ENCODE data around the gene WDR43.
A peak's percentile ranks its signal among the peaks of the same experiment; 100 is the strongest.

WDR43 gene

DNA sequence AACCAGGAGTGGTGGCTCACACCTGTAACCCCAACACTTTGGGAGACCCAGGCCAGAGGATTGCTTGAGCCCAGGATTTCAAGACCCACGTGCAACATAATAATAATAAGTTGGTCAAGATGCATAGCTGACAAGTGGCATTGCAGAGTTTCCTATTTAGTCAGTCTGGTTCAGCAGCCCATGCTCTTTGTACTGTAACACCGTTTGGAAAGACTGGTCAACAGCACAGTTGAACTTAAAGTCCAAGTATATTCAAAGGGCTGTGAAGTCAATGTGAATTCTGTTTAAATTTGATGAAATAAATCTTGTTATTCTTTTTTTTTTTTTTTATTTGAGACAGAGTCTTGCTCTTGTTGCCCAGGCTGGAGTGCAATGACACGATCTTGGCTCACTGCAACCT lies 22.8 kb upstream of the WDR43 start:
- H3K4me3 ChIP-seq (ENCODE audit: control insufficient read depth, low read depth, low read length): no peak overlapping the region
- no peak for DNase-seq (ENCODE audit: low read depth)

DNA sequence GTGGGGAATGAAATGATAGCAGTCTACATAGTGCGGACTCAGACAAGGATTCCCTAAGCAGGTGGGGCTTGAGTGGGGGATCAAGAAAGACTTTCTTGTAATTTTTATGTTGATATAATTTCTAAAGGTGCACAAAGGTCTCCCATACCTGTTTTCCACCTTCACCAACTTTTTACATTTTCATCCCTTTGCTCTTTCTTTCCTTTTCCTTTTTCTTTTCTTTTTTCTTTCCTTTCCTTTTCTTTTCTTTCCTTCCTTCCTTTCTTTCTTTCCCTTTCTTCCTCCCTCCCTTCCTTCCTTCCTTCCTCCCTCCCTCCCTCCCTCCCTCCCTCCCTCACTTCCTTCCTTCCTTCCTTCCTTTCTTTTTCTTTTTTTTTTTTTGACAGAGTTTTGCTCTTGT lies 14.3 kb upstream of the WDR43 start:
- no peak overlapping the region for H3K4me3 ChIP-seq (ENCODE audit: control insufficient read depth, low read depth, low read length)
- no peak for DNase-seq (ENCODE audit: low read depth)
- TF ChIP-seq, protein P1, sequence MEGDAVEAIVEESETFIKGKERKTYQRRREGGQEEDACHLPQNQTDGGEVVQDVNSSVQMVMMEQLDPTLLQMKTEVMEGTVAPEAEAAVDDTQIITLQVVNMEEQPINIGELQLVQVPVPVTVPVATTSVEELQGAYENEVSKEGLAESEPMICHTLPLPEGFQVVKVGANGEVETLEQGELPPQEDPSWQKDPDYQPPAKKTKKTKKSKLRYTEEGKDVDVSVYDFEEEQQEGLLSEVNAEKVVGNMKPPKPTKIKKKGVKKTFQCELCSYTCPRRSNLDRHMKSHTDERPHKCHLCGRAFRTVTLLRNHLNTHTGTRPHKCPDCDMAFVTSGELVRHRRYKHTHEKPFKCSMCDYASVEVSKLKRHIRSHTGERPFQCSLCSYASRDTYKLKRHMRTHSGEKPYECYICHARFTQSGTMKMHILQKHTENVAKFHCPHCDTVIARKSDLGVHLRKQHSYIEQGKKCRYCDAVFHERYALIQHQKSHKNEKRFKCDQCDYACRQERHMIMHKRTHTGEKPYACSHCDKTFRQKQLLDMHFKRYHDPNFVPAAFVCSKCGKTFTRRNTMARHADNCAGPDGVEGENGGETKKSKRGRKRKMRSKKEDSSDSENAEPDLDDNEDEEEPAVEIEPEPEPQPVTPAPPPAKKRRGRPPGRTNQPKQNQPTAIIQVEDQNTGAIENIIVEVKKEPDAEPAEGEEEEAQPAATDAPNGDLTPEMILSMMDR (conservative IDR thresholded peaks at IDR 0.05; ENCODE audit: control insufficient read depth, insufficient read depth, low read depth, low read length): no peak

More for the DNA sequence above, 22.8 kb upstream of the WDR43 start:
- TF ChIP-seq, protein P1 (conservative IDR thresholded peaks at IDR 0.05; ENCODE audit: control insufficient read depth, insufficient read depth, low read depth, low read length): no peak

DNA sequence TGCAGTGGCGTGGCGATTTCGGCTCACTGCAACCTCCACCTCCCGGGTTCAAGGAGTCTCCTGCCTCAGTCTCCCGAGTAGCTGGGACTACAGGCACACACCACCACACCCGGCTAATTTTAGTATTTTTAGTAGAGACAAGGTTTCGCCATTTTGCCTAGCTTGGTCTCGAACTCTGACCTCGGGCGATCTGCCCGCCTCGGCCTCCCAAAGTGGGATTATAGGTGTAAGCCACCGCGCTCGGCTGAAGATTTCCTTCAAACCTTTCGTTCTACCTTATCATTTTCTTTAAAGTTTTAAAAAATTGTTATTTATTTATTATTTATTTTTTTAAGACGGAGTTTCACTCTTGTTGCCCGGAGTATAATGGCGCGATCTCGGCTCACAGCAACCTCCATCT lies 979 bp upstream of the WDR43 start:
- no peak overlapping the region for H3K4me3 ChIP-seq (ENCODE audit: control insufficient read depth, low read depth, low read length)
- TF ChIP-seq, protein P1 (conservative IDR thresholded peaks at IDR 0.05; ENCODE audit: control insufficient read depth, insufficient read depth, low read depth, low read length): no peak
- no peak for DNase-seq (ENCODE audit: low read depth)

DNA sequence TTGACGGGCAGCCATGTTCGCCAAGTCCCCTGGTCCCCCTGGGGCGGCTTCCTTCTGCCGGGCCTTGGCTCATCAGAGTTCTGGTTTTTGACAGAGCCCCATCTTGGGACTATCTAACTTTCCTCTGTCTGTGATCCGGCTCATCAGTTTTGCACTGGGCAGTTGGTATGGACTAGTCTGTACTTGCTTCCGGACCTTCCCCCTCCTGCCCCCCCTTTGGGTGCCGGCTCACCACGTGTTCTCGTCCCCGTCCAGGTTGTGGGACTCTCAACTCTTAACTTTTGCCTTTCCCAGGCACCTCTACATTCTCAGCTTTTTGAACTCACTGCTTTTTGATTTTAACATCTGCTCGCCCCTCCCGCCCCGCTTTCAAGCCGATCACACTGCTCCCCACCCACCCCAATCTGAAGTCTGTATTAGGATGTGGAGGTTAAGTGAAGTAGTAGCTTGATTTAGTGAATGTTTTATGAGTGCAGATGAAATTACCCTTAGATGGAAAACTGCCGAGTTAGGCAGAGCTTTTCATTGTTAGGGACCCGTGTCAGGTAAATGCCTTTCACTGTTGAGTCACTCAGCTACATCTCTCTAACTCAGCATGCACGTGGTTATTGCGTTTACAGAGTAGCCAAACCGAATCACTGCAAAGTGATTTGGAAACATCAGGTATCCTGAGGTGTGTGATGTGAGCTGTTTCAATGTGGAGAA lies 874 bp downstream of the WDR43 start:
- peak overlapping the region; percentile 91 for H3K4me3 ChIP-seq (ENCODE audit: control insufficient read depth, low read depth, low read length)
- peak; percentile 53 for DNase-seq (ENCODE audit: low read depth)
- TF ChIP-seq, protein P1 (conservative IDR thresholded peaks at IDR 0.05; ENCODE audit: control insufficient read depth, insufficient read depth, low read depth, low read length): no peak

DNA sequence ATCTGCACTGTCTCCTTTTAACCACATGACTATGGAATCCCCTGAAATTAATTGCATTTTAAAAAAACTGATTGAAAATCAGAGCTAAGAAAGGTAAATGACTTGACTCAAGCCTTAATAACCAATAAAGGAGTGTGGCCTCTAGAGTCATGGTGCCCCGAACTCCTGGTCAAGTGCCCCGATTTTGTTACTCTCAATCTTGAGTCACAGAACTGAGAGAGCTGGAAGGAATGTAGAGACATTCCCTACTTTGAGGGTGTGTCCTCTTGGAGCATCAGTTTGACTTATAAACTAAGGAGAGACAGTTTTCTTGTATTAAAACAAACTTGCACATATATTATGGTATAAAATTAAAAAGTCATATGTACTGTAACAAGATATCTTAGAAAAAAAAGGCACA lies 2.4 kb downstream of the WDR43 start:
- peak; percentile 67 for DNase-seq (ENCODE audit: low read depth)
- TF ChIP-seq, protein P1 (conservative IDR thresholded peaks at IDR 0.05; ENCODE audit: control insufficient read depth, insufficient read depth, low read depth, low read length): no peak
- peak overlapping the region; percentile 91 for H3K4me3 ChIP-seq (ENCODE audit: control insufficient read depth, low read depth, low read length)

DNA sequence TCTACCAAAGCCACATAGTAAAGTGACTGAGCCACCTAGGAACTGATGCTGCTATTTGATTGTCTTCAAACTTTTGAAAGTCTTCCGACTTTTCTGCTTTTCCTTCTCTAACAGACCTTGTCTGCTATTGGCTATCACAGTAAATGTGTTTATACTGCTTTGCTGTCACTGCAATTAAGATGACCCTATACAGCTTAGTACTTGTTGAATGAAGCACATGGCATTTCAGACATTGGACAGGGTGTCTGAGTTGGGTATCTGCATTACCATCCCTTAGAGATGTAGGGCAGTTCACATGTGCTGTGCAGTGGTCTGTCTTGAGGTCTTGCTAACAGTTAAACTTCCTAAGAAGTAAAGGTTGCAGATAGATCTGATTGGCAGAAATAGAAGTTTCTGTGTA lies 3.6 kb downstream of the WDR43 start:
- TF ChIP-seq, protein P1 (conservative IDR thresholded peaks at IDR 0.05; ENCODE audit: control insufficient read depth, insufficient read depth, low read depth, low read length): no peak

More for the DNA sequence above, 3.6 kb downstream of the WDR43 start:
- no peak overlapping the region for H3K4me3 ChIP-seq (ENCODE audit: control insufficient read depth, low read depth, low read length)
- DNase-seq (ENCODE audit: low read depth): no peak
